OCI-LY7 (cell line): Measurements from ENCODE around the gene TAS2R20. TPM values are rescaled to one million over a fixed set of nuclear protein-coding genes. Genes with fewer than 3 reads are reported as not detected.

Experiments
- BruUV-seq: library from RNA; stranded (reverse); fragments of 400-500 nt; replicated peaks from 2 replicates; lab custom pipeline; 2021; lab: Mats Ljungman, UMichigan
- CTCF ChIA-PET: fragments of 300-600 bp; sonication (Branson Sonifier 250); formaldehyde crosslinking; loops from one replicate; lab custom pipeline; 2022; ENCODE audit warnings: antibody characterized with exemption; ENCODE audit not compliant: unreplicated experiment; lab: Charles Lee
- POLR2A ChIA-PET: fragments of 300-600 bp; sonication (Branson Sonifier 250); formaldehyde crosslinking; loops from one replicate; lab custom pipeline; 2022; ENCODE audit warnings: antibody characterized with exemption; lab: Charles Lee
- DNase-seq: peaks from one replicate; pipeline ENCODE4 v3.0.0-alpha.2; 2015; ENCODE audit warnings: low spot score
- H2AFZ ChIP-seq: fragments of 200-600 bp; sonication (generic), shearing (Covaris generic); 2 replicates; pipeline ENCODE4 v1.6.1; 2014; ENCODE audit warnings: mild to moderate bottlenecking, antibody characterized with exemption, low read length, moderate library complexity
- H3K27ac ChIP-seq: fragments of 200-600 bp; sonication (generic); 2 replicates; pipeline ENCODE4 v1.5.1; 2014; ENCODE audit warnings: mixed run types, low read depth, mild to moderate bottlenecking, moderate library complexity, low read length, inconsistent platforms; ENCODE audit not compliant: poor library complexity, severe bottlenecking
- H3K36me3 ChIP-seq: fragments of 200-600 bp; sonication (generic); 2 replicates; pipeline ENCODE4 v1.6.1; 2014; ENCODE audit warnings: mild to moderate bottlenecking, antibody characterized with exemption, low read length, moderate library complexity, mixed read lengths; ENCODE audit not compliant: insufficient read depth
- H3K4me1 ChIP-seq: fragments of 200-600 bp; sonication (generic); 2 replicates; pipeline ENCODE4 v1.5.1; 2014; ENCODE audit warnings: mild to moderate bottlenecking, low read length; ENCODE audit not compliant: insufficient read depth, poor library complexity, severe bottlenecking
- H3K4me2 ChIP-seq: fragments of 200-600 bp; sonication (generic); 2 replicates; pipeline ENCODE4 v1.6.1; 2014; ENCODE audit warnings: mild to moderate bottlenecking, low read length
- H3K4me3 ChIP-seq: fragments of 200-600 bp; sonication (generic); 2 replicates; pipeline ENCODE4 v1.5.1; 2014; ENCODE audit warnings: mild to moderate bottlenecking, low read depth, low read length; ENCODE audit not compliant: poor library complexity, severe bottlenecking
- H3K79me2 ChIP-seq: fragments of 200-600 bp; sonication (generic); 2 replicates; pipeline ENCODE4 v1.6.1; 2016; ENCODE audit warnings: low read depth, mild to moderate bottlenecking, low read length, moderate library complexity, mixed read lengths; ENCODE audit not compliant: insufficient read depth
- H3K9me2 ChIP-seq: fragments of 200-600 bp; sonication (generic); 2 replicates; pipeline ENCODE4 v1.6.1; 2016; ENCODE audit warnings: mild to moderate bottlenecking, low read length, mixed read lengths; ENCODE audit not compliant: insufficient read depth
- H3K9me3 ChIP-seq: fragments of 200-600 bp; sonication (generic); 2 replicates; pipeline ENCODE4 v1.6.1; 2014; ENCODE audit warnings: mild to moderate bottlenecking, mixed run types, low read length, mixed read lengths
- H4K20me1 ChIP-seq: fragments of 200-600 bp; sonication (generic); 2 replicates; pipeline ENCODE4 v1.6.1; 2014; ENCODE audit warnings: mild to moderate bottlenecking, antibody characterized with exemption, low read length, moderate library complexity, mixed read lengths; ENCODE audit not compliant: insufficient read depth
- CTCF ChIP-seq: fragments of 200-600 bp; sonication (generic); conservative IDR thresholded peaks from 2 replicates; pipeline ENCODE4 v1.5.1; 2014; ENCODE audit warnings: mild to moderate bottlenecking, antibody characterized with exemption, low read length, moderate library complexity, mixed read lengths
- EZH2phosphoT487 ChIP-seq: fragments of 200-600 bp; sonication (generic); IDR thresholded peaks from 2 replicates; pipeline ENCODE4 v1.6.1; 2018; ENCODE audit warnings: low read depth, borderline replicate concordance, mild to moderate bottlenecking, mixed run types, antibody characterized with exemption, low read length, moderate library complexity, mixed read lengths
- intact Hi-C: fragments of 100-400 bp; cut with micrococcal nuclease; formaldehyde crosslinking; loops from one replicate; pipeline ENCODE4 v1.10.0; 2022; ENCODE audit not compliant: unreplicated experiment
- total RNA-seq, 2 experiments: library from RNA; depleted of rRNA in 1 of 2; stranded (reverse); fragments of >200 nt in 1 of 2; shearing (Covaris generic) in 1 of 2; gene quantifications; 2 replicates each; pipeline ENCODE4 v1.2.3, GENCODE V29; 2014 to 2022

Gene TAS2R20
- total RNA-seq, 2 experiments from 2014 or later, result 1.9 to 2.1 TPM

GRCh38 chr12:11016937-11017336, 18.8 kb upstream of the TAS2R20 start:
- Histone ChIP-seq H3K4me1 (no peaks in the 10 kb centered on the region), H4K20me1 (no peaks in the 10 kb centered on the region; the same call in 1 of the 2 replicates), H3K9me2 (no peaks in the 10 kb centered on the region), H3K9me3 (no peaks in the 10 kb centered on the region), H3K27ac (no peak overlapping the region), H3K4me2 (no peak overlapping the region), H3K4me3 (no peak overlapping the region), H3K36me3 (no peaks in the 10 kb centered on the region), H2AFZ (no peak overlapping the region), H3K79me2 (no peaks in the 10 kb centered on the region)
- POLR2A ChIA-PET, result no interaction called here
- DNase-seq, result no peak
- no peak for TF ChIP-seq CTCF
- no peak for TF ChIP-seq EZH2phosphoT487
- CTCF ChIA-PET, result no interaction called here
- intact Hi-C loops, result no loop called here
- no TSS peak for BruUV-seq

- H3K4me3 ChIP-seq, result no peak overlapping the region
- CTCF ChIA-PET, result no interaction called here
- POLR2A ChIA-PET, result no interaction called here
- no peaks in the 10 kb centered on the region; the same call in 1 of the 2 replicates for H4K20me1 ChIP-seq
- no peak overlapping the region for H2AFZ ChIP-seq
- no TSS peak for BruUV-seq
- H3K79me2 ChIP-seq, result no peaks in the 10 kb centered on the region
- intact Hi-C loops, result loop anchor here (1.0 kb wide), 1 partner anchor 54 kb away; no protein-coding TSS in a partner anchor
- H3K36me3 ChIP-seq, result no peaks in the 10 kb centered on the region
- H3K9me2 ChIP-seq, result no peaks in the 10 kb centered on the region
- H3K9me3 ChIP-seq, result no peaks in the 10 kb centered on the region
- no peak overlapping the region for H3K27ac ChIP-seq
- no peak overlapping the region for H3K4me2 ChIP-seq
- no peaks in the 10 kb centered on the region for H3K4me1 ChIP-seq
- TF ChIP-seq EZH2phosphoT487 (no peak), CTCF (no peak)
- DNase-seq, result no peak
Observed at GRCh38 chr12:11015775-11016430, 17.8 kb upstream of the TAS2R20 start.

GRCh38 chr12:11014234-11014633, 16.1 kb upstream of the TAS2R20 start:
- Histone ChIP-seq H4K20me1 (no peaks in the 10 kb centered on the region), H3K36me3 (no peaks in the 10 kb centered on the region), H3K79me2 (no peaks in the 10 kb centered on the region), H3K9me3 (no peaks in the 10 kb centered on the region), H3K4me1 (no peaks in the 10 kb centered on the region), H3K4me2 (no peak overlapping the region), H2AFZ (no peak overlapping the region), H3K27ac (no peak overlapping the region), H3K4me3 (no peak overlapping the region), H3K9me2 (no peaks in the 10 kb centered on the region)
- ChIA-PET CTCF (no interaction called here), POLR2A (no interaction called here)
- intact Hi-C loops, result no loop called here
- no peak for TF ChIP-seq CTCF
- TF ChIP-seq EZH2phosphoT487, result no peak
- DNase-seq, result no peak
- BruUV-seq, result no TSS peak
